SK-N-SH (cell line): ENCODE measurements around the gene CCSER1.

Source experiments
- CTCF ChIP-seq: fragments of 200-600 bp; sonication (generic); IDR thresholded peaks from 2 replicates; pipeline ENCODE4 v1.6.1; 2017; ENCODE audit warnings: antibody characterized with exemption, mild to moderate bottlenecking, moderate library complexity
- EZH2phosphoT487 ChIP-seq: fragments of 200-600 bp; sonication (generic); IDR thresholded peaks from 2 replicates; pipeline ENCODE4 v1.6.1; 2017; ENCODE audit warnings: low read depth, mixed run types, mild to moderate bottlenecking, antibody characterized with exemption, moderate library complexity, borderline replicate concordance
- FOSL2 ChIP-seq: IDR thresholded peaks from 2 replicates; pipeline ENCODE4 v1.4.0; 2012; ENCODE audit warnings: low read depth, mild to moderate bottlenecking, moderate library complexity, borderline replicate concordance
- FOXJ3 ChIP-seq: sonication (generic); formaldehyde crosslinking; IDR thresholded peaks from 2 replicates; pipeline ENCODE4 v1.5.1; 2020; ENCODE audit warnings: mild to moderate bottlenecking, missing genetic modification reagents
- GABPA ChIP-seq: IDR thresholded peaks from 2 replicates; pipeline ENCODE4 v1.4.0; 2012; ENCODE audit warnings: low read depth, mild to moderate bottlenecking
- MAX ChIP-seq: IDR thresholded peaks from 2 replicates; pipeline ENCODE4 v1.4.0; 2012; ENCODE audit warnings: low read depth
- PBX3 ChIP-seq: IDR thresholded peaks from 2 replicates; pipeline ENCODE4; 2012
- POLR2AphosphoS5 ChIP-seq: IDR thresholded peaks from 2 replicates; pipeline ENCODE4 v1.6.1; 2012; ENCODE audit warnings: low read depth, low read length
- RFX5 ChIP-seq: IDR thresholded peaks from 2 replicates; pipeline ENCODE4 v1.6.1; 2012; ENCODE audit warnings: mild to moderate bottlenecking, improper control_type of control experiment, low read length
- SMC3 ChIP-seq: IDR thresholded peaks from 2 replicates; pipeline ENCODE4 v1.6.1; 2012; ENCODE audit warnings: low read depth, low read length, improper control_type of control experiment
- TEAD4 ChIP-seq: IDR thresholded peaks from 2 replicates; pipeline ENCODE4 v1.4.0; 2012; ENCODE audit warnings: mild to moderate bottlenecking, borderline replicate concordance; ENCODE audit not compliant: insufficient read depth
- USF1 ChIP-seq: IDR thresholded peaks from 2 replicates; pipeline ENCODE4 v1.4.0; 2012; ENCODE audit warnings: low read depth, borderline replicate concordance
- USF2 ChIP-seq: fragments of 150-350 bp; IDR thresholded peaks from 2 replicates; pipeline ENCODE4 v1.6.1; 2017; ENCODE audit warnings: antibody characterized with exemption, low read length, low read depth, borderline replicate concordance

GRCh38 chr4:91527056-91527455, 1399.9 kb downstream of the CCSER1 start:
- TF ChIP-seq POLR2AphosphoS5: no peak
- no peak for TF ChIP-seq CTCF
- TF ChIP-seq FOSL2: no peak
- no peak for TF ChIP-seq GABPA
- no peak for TF ChIP-seq TEAD4
- no peak for TF ChIP-seq MAX
- no peak for TF ChIP-seq RFX5
- TF ChIP-seq PBX3: no peak
- TF ChIP-seq USF1: no peak
- TF ChIP-seq FOXJ3 (CRISPR knock-in tag): no peak
- no peak for TF ChIP-seq SMC3
- no peak for TF ChIP-seq USF2
- no peak for TF ChIP-seq EZH2phosphoT487
